ENCODE measurements around the gene MTERF2.
"Not testable (repeated sequence)": the region's sequence is repeated elsewhere in the genome, so short reads cannot be mapped to it uniquely, and the experiment has no call there.

The MTERF2 gene

DNA sequence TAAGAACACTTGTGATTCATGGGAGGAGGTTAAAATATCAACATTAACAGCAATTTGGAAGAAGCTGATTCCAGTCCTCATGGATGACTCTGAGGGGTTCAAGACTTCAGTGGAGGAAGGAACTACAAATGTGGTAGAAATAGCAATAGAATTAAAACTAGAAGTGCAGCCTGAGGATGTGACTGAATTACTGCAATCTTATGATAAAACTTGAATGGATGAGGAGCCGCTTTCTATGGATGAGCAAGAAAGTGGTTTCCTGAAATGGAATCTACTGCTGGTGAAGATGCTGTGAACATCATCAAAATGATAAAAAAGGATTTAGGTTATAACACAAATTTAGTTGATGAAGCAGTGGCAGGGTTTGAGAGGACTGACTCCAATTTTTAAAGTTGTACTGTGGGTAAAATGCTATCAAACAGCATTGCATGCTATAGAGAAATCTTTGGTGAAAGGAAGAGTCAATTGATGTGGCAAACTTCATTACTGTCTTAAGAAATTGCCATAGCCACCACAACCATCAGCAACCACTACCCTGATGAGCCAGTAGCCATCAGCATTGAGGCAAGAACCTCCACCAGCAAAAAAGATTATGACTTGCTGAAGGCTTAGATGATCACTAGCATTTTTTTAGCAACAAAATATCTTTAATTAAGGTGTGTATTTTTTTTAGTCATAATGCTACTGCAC lies 25.9 kb upstream of the MTERF2 start:
- DNase-seq (ENCODE audit: insufficient read length, low spot score) (no peak), FAIRE-seq (no peak)
- TF ChIP-seq, protein P1, sequence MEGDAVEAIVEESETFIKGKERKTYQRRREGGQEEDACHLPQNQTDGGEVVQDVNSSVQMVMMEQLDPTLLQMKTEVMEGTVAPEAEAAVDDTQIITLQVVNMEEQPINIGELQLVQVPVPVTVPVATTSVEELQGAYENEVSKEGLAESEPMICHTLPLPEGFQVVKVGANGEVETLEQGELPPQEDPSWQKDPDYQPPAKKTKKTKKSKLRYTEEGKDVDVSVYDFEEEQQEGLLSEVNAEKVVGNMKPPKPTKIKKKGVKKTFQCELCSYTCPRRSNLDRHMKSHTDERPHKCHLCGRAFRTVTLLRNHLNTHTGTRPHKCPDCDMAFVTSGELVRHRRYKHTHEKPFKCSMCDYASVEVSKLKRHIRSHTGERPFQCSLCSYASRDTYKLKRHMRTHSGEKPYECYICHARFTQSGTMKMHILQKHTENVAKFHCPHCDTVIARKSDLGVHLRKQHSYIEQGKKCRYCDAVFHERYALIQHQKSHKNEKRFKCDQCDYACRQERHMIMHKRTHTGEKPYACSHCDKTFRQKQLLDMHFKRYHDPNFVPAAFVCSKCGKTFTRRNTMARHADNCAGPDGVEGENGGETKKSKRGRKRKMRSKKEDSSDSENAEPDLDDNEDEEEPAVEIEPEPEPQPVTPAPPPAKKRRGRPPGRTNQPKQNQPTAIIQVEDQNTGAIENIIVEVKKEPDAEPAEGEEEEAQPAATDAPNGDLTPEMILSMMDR (IDR thresholded peaks at IDR 0.05; ENCODE audit: insufficient read depth, missing control alignments) = no peak

DNA sequence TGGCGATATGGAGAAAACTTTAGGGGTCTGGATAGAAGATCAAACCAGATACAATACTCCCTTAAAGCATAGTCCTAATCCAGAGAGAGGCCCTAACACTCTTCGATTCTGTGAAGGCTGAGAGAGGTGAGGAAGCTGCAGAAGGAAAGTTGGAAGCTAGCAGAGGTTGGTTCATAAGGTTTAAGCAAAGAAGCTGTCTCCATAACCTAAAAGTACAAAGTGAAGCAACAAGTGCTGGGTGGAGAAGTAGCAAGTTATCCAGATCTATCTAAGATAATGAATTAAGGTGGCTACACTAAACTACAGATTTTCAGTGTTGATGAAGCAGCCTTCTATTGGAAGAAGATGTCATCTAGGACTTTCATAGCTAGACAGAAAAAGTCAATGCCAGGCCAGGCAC lies 24.6 kb upstream of the MTERF2 start:
- no peak for DNase-seq (ENCODE audit: insufficient read length, low spot score)
- TF ChIP-seq, protein P1 (IDR thresholded peaks at IDR 0.05; ENCODE audit: insufficient read depth, missing control alignments) = no peak
- no peak for FAIRE-seq

DNA sequence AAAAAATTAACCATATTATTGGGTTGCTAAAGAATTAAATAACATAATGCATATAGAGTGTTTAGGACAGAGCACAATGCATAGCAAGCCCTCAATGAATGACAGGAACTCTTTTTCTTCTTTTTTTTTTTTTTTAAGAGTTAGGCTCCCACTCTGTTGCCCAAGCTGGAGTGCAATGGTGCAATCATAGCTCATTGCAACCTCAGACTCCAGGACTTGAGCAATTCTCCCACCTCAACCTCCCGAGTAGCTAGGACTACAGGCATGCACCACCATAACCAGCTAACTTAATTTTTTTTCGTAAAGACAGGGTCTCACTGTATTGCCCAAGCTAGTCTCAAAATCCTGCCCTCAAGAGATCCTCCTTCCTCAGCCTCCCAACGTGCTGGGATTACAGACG lies 20.5 kb upstream of the MTERF2 start:
- FAIRE-seq (no peak), DNase-seq (ENCODE audit: insufficient read length, low spot score) (no peak)
- TF ChIP-seq, protein P1 (IDR thresholded peaks at IDR 0.05; ENCODE audit: insufficient read depth, missing control alignments) = no peak

DNA sequence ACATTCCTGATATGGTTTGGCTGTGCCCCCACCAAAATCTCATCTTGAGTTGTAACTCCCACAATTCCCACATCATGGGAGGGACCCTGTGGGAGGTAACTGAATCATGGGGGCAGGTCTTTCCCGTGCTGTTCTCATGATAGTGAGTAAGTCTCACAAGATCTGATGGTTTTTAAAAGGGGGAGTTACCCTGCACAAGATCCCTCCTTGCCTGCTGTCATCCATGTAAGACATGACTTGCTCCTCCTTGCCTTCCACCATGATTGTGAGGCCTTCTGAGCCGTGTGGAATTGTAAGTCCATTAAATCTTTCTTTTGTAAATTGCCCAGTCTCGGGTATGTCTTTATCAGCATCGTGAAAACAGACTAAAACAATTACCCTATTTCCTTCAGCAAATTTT lies 15.7 kb upstream of the MTERF2 start:
- not testable (repeated sequence) for FAIRE-seq; DNase-seq (ENCODE audit: insufficient read length, low spot score)

- TF ChIP-seq, protein P1 (IDR thresholded peaks at IDR 0.05; ENCODE audit: insufficient read depth, missing control alignments) = no peak
- DNase-seq (ENCODE audit: insufficient read length, low spot score) = no peak
- no peak for FAIRE-seq
These were observed 12.5 kb upstream of the MTERF2 start for GRCh38 chr12:106999446-106999845.

DNA sequence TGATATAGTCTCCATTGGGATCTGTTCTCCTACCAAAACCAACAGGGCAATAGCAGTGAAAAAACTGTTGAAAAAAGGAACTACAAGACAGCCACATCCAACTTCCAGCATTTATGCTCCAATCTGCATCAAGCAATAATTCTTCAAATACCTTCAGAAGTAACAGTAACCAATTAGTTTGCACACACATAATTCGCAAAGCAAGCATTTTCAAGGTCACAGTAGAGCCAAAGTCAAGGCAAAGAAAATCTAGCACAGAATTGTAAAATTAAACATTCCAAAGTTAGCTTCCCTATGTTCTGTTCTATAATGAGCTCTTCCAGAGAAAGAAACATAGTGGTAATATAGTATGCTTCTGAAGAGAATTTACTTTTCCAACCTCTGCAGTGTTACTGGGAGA lies 11.0 kb upstream of the MTERF2 start:
- TF ChIP-seq, protein P1 (IDR thresholded peaks at IDR 0.05; ENCODE audit: insufficient read depth, missing control alignments) = no peak
- FAIRE-seq = no peak
- DNase-seq (ENCODE audit: insufficient read length, low spot score) = no peak

DNA sequence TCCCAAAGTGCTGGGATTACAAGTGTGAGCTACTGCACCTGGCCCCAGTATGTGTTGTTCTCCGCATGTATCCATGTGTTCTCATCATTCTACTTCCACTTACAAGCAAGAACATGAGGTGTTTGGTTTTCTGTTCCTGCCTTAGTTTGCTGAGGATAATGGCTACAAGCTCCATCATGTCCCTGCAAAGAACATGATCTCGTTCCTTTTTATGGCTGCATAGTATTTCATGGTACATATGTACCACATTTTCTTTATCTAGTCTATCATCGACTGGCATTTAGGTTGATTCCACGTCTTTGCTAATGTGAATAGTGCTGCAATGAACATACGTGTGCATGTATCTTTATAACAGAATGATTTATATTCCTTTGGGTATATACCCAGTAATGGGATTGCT lies 9.2 kb upstream of the MTERF2 start:
- not testable (repeated sequence) for FAIRE-seq; DNase-seq (ENCODE audit: insufficient read length, low spot score)

DNA sequence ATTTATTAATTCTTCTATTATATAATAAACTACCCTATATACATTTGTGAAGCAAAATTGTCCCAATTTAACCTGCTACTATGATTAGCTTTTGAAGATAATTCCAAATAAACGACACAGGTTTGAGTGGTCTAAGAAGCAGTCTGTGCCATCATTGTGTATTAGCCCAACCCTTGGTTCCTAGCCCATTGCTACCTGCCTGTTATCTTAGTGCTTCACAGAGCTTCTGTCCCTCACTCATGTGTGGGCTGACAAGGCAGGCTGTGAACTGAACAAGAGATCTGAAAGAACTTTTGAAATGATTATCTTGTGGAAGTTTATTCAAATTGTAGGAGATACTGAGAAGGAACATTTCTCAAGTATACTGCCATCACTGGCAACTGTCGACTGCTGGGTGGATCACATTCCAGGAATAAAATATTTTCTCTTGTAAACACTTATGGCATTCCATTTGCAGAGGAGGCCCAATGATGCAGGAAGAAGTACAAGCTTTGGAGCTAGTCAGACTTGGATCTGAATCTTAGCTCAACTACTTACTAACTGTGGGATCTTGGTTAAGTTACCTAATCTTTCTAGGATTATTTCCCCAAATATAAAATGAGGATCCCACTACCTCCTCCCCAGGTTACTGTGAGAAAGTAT lies 7.8 kb upstream of the MTERF2 start:
- TF ChIP-seq, protein P1 (IDR thresholded peaks at IDR 0.05; ENCODE audit: insufficient read depth, missing control alignments) = no peak
- DNase-seq (ENCODE audit: insufficient read length, low spot score) (no peak), FAIRE-seq (no peak)

All from D721Med (cell line).